Neural cell (in vitro differentiated cells): ENCODE measurements around the gene GATA2. TPM values are rescaled to one million over a fixed set of nuclear protein-coding genes. Genes with fewer than 3 reads are reported as not detected.

Source experiments
- H2AFZ ChIP-seq: fragments of 200-600, 300-800 bp; sonication (generic), shearing (Covaris generic); 2 replicates; pipeline ENCODE4 v1.6.0; 2014; ENCODE audit warnings: low read depth, mild to moderate bottlenecking, antibody characterized with exemption, low read length, moderate library complexity
- H3F3A ChIP-seq: fragments of 200-600 bp; shearing (Covaris generic); 2 replicates; pipeline ENCODE4 v1.6.1; 2016; ENCODE audit warnings: mild to moderate bottlenecking, moderate library complexity, mixed read lengths, antibody characterized with exemption, low read length; ENCODE audit not compliant: insufficient read depth, poor library complexity, severe bottlenecking
- H3K27ac ChIP-seq: fragments of 200-600, 300-800 bp; sonication (generic), shearing (Covaris generic); 2 replicates; pipeline ENCODE4 v1.5.1; 2014; ENCODE audit warnings: mild to moderate bottlenecking, low read length, moderate library complexity
- H3K27me3 ChIP-seq: fragments of 300-800, 200-600 bp; sonication (generic), shearing (Covaris generic); 2 replicates; pipeline ENCODE4 v1.6.0; 2014; ENCODE audit warnings: mild to moderate bottlenecking, low read depth, low read length, moderate library complexity; ENCODE audit not compliant: insufficient read depth
- H3K36me3 ChIP-seq: fragments of 300-800, 200-600 bp; sonication (generic), shearing (Covaris generic); 2 replicates; pipeline ENCODE4 v1.5.1; 2014; ENCODE audit warnings: mild to moderate bottlenecking, antibody characterized with exemption, low read length, moderate library complexity; ENCODE audit not compliant: insufficient read depth
- H3K4me2 ChIP-seq: fragments of 300-800, 200-600 bp; sonication (generic), shearing (Covaris generic); 2 replicates; pipeline ENCODE4 v1.6.0; 2014; ENCODE audit warnings: mild to moderate bottlenecking, low read length
- H3K4me3 ChIP-seq: fragments of 300-800, 200-600 bp; sonication (generic), shearing (Covaris generic); 2 replicates; pipeline ENCODE4 v1.5.1; 2014; ENCODE audit warnings: mild to moderate bottlenecking, low read length, moderate library complexity
- H3K79me2 ChIP-seq: fragments of 200-600 bp; shearing (Covaris generic); replicated peaks from 2 replicates; pipeline ENCODE4 v1.6.0; 2014; ENCODE audit warnings: mild to moderate bottlenecking, low read length, moderate library complexity; ENCODE audit not compliant: insufficient read depth
- H3K9ac ChIP-seq: fragments of 300-800, 200-600 bp; sonication (generic), shearing (Covaris generic); 2 replicates; pipeline ENCODE4 v1.6.1; 2016; ENCODE audit warnings: mild to moderate bottlenecking, low read length, mixed read lengths
- H3K9me2 ChIP-seq: fragments of 200-600 bp; shearing (Covaris generic); 2 replicates; pipeline ENCODE4 v1.6.1; 2016; ENCODE audit warnings: mild to moderate bottlenecking, low read length, mixed read lengths; ENCODE audit not compliant: insufficient read depth
- H3K9me3 ChIP-seq: fragments of 200-600, 300-800 bp; sonication (generic), shearing (Covaris generic); 2 replicates; pipeline ENCODE4 v1.6.1; 2016; ENCODE audit warnings: mild to moderate bottlenecking, mixed run types, low read length, moderate library complexity, mixed read lengths
- H4K20me1 ChIP-seq: fragments of 200-600 bp; shearing (Covaris generic); 2 replicates; pipeline ENCODE4 v1.6.1; 2016; ENCODE audit warnings: mild to moderate bottlenecking, mixed run types; ENCODE audit not compliant: insufficient read depth
- CTCF ChIP-seq: fragments of 450-650 bp; IDR thresholded peaks from 2 replicates; pipeline ENCODE4 v1.5.1; 2014; ENCODE audit warnings: antibody characterized with exemption, mild to moderate bottlenecking, moderate library complexity; ENCODE audit not compliant: poor library complexity, severe bottlenecking
- EP300 ChIP-seq: fragments of 450-650 bp; conservative IDR thresholded peaks from 2 replicates; pipeline ENCODE4 v1.6.1; 2014; ENCODE audit warnings: antibody characterized with exemption, mild to moderate bottlenecking, moderate library complexity; ENCODE audit not compliant: poor library complexity, severe bottlenecking
- EZH2 ChIP-seq: fragments of 200-600, 300-800 bp; shearing (Covaris generic), sonication (generic); IDR thresholded peaks from 2 replicates; pipeline ENCODE4 v1.6.1; 2014; ENCODE audit warnings: antibody characterized with exemption, low read length, borderline replicate concordance, mild to moderate bottlenecking; ENCODE audit not compliant: insufficient read depth, poor library complexity, severe bottlenecking
- MXI1 ChIP-seq: fragments of 450-650 bp; conservative IDR thresholded peaks from 2 replicates; pipeline ENCODE4 v1.6.1; 2014; ENCODE audit warnings: antibody characterized with exemption, mild to moderate bottlenecking; ENCODE audit not compliant: poor library complexity, severe bottlenecking
- POLR2AphosphoS5 ChIP-seq: IDR thresholded peaks from 2 replicates; pipeline ENCODE4 v1.6.1; 2012
- RAD21 ChIP-seq: fragments of 450-650 bp; conservative IDR thresholded peaks from 2 replicates; pipeline ENCODE4 v1.6.1; 2014; ENCODE audit warnings: antibody characterized with exemption, mild to moderate bottlenecking, moderate library complexity
- REST ChIP-seq: IDR thresholded peaks from 2 replicates; pipeline ENCODE4 v1.6.1; 2012; ENCODE audit warnings: borderline replicate concordance
- SMC3 ChIP-seq: fragments of 450-650 bp; conservative IDR thresholded peaks from 2 replicates; pipeline ENCODE4 v1.6.1; 2014; ENCODE audit warnings: antibody characterized with exemption, mild to moderate bottlenecking, moderate library complexity; ENCODE audit not compliant: poor library complexity
- TAF1 ChIP-seq: IDR thresholded peaks from 2 replicates; pipeline ENCODE4 v1.6.1; 2012; ENCODE audit warnings: low read depth
- polyA plus RNA-seq: library from polyadenylated mRNA; depleted of rRNA; stranded (reverse); fragments of >200 nt; gene quantifications from 2 replicates; pipeline ENCODE4 v1.2.3, GENCODE V29; 2014

The GATA2 gene
- polyA plus RNA-seq, 1 donor from 2014 or later = not detected

GRCh38 chr3:128471720-128472119 lies 21.3 kb downstream of the GATA2 start:
- Histone ChIP-seq H3F3A (no peaks in the 10 kb centered on the region), H3K4me2 (no peak overlapping the region), H3K9ac (no peak overlapping the region), H3K27me3 (peaks cover 11% of the 10 kb centered on the region), H4K20me1 (no peaks in the 10 kb centered on the region), H3K4me3 (no peak overlapping the region), H3K9me2 (no peaks in the 10 kb centered on the region), H3K27ac (no peak overlapping the region), H3K9me3 (no peaks in the 10 kb centered on the region), H3K36me3 (no peaks in the 10 kb centered on the region), H2AFZ (no peak overlapping the region), H3K79me2 (no peaks in the 10 kb centered on the region)
- TF ChIP-seq EZH2 (no peak), CTCF (no peak), TAF1 (no peak), RAD21 (no peak), SMC3 (no peak), EP300 (no peak), POLR2AphosphoS5 (no peak), MXI1 (no peak), REST (no peak)

GRCh38 chr3:128471110-128471509 lies 21.9 kb downstream of the GATA2 start:
- Histone ChIP-seq H3K4me3 (no peak overlapping the region), H3K36me3 (no peaks in the 10 kb centered on the region), H3K27ac (no peak overlapping the region), H3K27me3 (peaks cover 11% of the 10 kb centered on the region), H3K79me2 (no peaks in the 10 kb centered on the region), H2AFZ (no peak overlapping the region), H3F3A (no peaks in the 10 kb centered on the region), H3K9me2 (no peaks in the 10 kb centered on the region), H3K9me3 (no peaks in the 10 kb centered on the region), H3K4me2 (no peak overlapping the region), H3K9ac (no peak overlapping the region), H4K20me1 (no peaks in the 10 kb centered on the region)
- TF ChIP-seq EP300 (no peak), TAF1 (no peak)
